ENCODE data around the gene ESCO1.
A peak's percentile ranks its signal among the peaks of the same experiment; 100 is the strongest.
"Not testable (repeated sequence)": the region's sequence is repeated elsewhere in the genome, so short reads cannot be mapped to it uniquely, and the experiment has no call there.

Gene ESCO1

GRCh38 chr18:21600526-21601410 is at the start of gene ESCO1:
Gene ESCO1, minus strand, starts transcription at chr18:21600704. Its CDS starts 25,861 bp downstream, at chr18:21574843.
- DNase-seq (ENCODE audit: low spot score), result peak; percentile 99

- DNase-seq (ENCODE audit: low spot score), result not testable (repeated sequence)
These were observed 39.9 kb upstream of the ESCO1 start for GRCh38 chr18:21640375-21640774.

- DNase-seq (ENCODE audit: low spot score), result no peak
These were observed 38.3 kb upstream of the ESCO1 start for GRCh38 chr18:21638822-21639221.

GRCh38 chr18:21636769-21637168 is 36.3 kb upstream of the ESCO1 start:
- DNase-seq (ENCODE audit: low spot score), result no peak

GRCh38 chr18:21634588-21635199 is 34.2 kb upstream of the ESCO1 start:
- DNase-seq (ENCODE audit: low spot score), result no peak

GRCh38 chr18:21632393-21632792 is 31.9 kb upstream of the ESCO1 start:
- peak; percentile 24 for DNase-seq (ENCODE audit: low spot score)

GRCh38 chr18:21629089-21629832 is 28.8 kb upstream of the ESCO1 start:
- DNase-seq (ENCODE audit: low spot score), result no peak

GRCh38 chr18:21621640-21622039 is 21.1 kb upstream of the ESCO1 start:
- DNase-seq (ENCODE audit: low spot score), result not testable (repeated sequence)

- DNase-seq (ENCODE audit: low spot score), result peak; percentile 94
These were observed 11.9 kb upstream of the ESCO1 start, which contains the start of gene SNRPD1 for GRCh38 chr18:21612125-21613039. Gene SNRPD1, plus strand, starts transcription at chr18:21612314. Its CDS starts 116 bp downstream, at chr18:21612430.

- not testable (repeated sequence) for DNase-seq (ENCODE audit: low spot score)
These were observed 11.1 kb upstream of the ESCO1 start for GRCh38 chr18:21611401-21612124.

- DNase-seq (ENCODE audit: low spot score), result no peak
These were observed 4.7 kb upstream of the ESCO1 start for GRCh38 chr18:21605213-21605612.

GRCh38 chr18:21604671-21605070 is 4.2 kb upstream of the ESCO1 start:
- DNase-seq (ENCODE audit: low spot score), result no peak

- no peak for DNase-seq (ENCODE audit: low spot score)
These were observed 1.7 kb upstream of the ESCO1 start for GRCh38 chr18:21602299-21602587.

GRCh38 chr18:21599585-21600525 is 649 bp downstream of the ESCO1 start:
- DNase-seq (ENCODE audit: low spot score), result peak; percentile 66

- peak; percentile 57 for DNase-seq (ENCODE audit: low spot score)
These were observed 1.5 kb downstream of the ESCO1 start for GRCh38 chr18:21598726-21599584.

GRCh38 chr18:21597620-21598019 is 2.9 kb downstream of the ESCO1 start:
- no peak for DNase-seq (ENCODE audit: low spot score)

GRCh38 chr18:21593540-21594257 is 6.8 kb downstream of the ESCO1 start:
- peak; percentile 28 for DNase-seq (ENCODE audit: low spot score)

GRCh38 chr18:21592361-21592760 is 8.1 kb downstream of the ESCO1 start:
- DNase-seq (ENCODE audit: low spot score), result not testable (repeated sequence)

All from NAMALWA (cell line).